HG03175 (cell line): ENCODE data around the gene PDCD4.

Source experiments
- ATAC-seq: cut with Tn5 transposase; IDR thresholded peaks from one replicate; pipeline ENCODE4 v1.9.1; 2021; ENCODE audit warnings: mild to moderate bottlenecking, moderate library complexity; ENCODE audit not compliant: unreplicated experiment

PDCD4 gene

GRCh38 chr10:110918269-110918642 lies 46.5 kb downstream of the PDCD4 start:
- ATAC-seq, result no peak

- peak; percentile 84 for ATAC-seq
Observed at GRCh38 chr10:110918643-110919348, 47.1 kb downstream of the PDCD4 start, which contains the start of gene BBIP1. TSS of gene BBIP1 (minus strand) at chr10:110919180. CDS start at chr10:110918157, 1,023 bp downstream.

- ATAC-seq, result peak; percentile 8
Observed at GRCh38 chr10:110919349-110919931, 47.7 kb downstream of the PDCD4 start, which contains the start of gene SHOC2. TSS of gene SHOC2 (plus strand) at chr10:110919604. CDS start at chr10:110964359, 44,755 bp downstream.

GRCh38 chr10:110919971-110920881 lies 48.5 kb downstream of the PDCD4 start:
- ATAC-seq, result peak; percentile 32

- ATAC-seq, result peak; percentile 18
Observed at GRCh38 chr10:110923856-110924493, 52.2 kb downstream of the PDCD4 start.

GRCh38 chr10:110927461-110927860 lies 55.7 kb downstream of the PDCD4 start:
- ATAC-seq, result no peak

GRCh38 chr10:110931769-110932381 lies 60.1 kb downstream of the PDCD4 start:
- no peak for ATAC-seq

GRCh38 chr10:110932505-110933180 lies 60.9 kb downstream of the PDCD4 start:
- no peak for ATAC-seq

- ATAC-seq, result no peak
Observed at GRCh38 chr10:110936757-110937156, 65.0 kb downstream of the PDCD4 start.

- ATAC-seq, result no peak
Observed at GRCh38 chr10:110939419-110939818, 67.7 kb downstream of the PDCD4 start.

GRCh38 chr10:110944792-110945396 lies 73.2 kb downstream of the PDCD4 start:
- ATAC-seq, result no peak

- ATAC-seq, result no peak
Observed at GRCh38 chr10:110946496-110946895, 74.8 kb downstream of the PDCD4 start.

- no peak for ATAC-seq
Observed at GRCh38 chr10:110947061-110947595, 75.4 kb downstream of the PDCD4 start.
